ENCODE measurements around the gene NOP14.
A peak's percentile ranks its signal among the peaks of the same experiment; 100 is the strongest.
"Not testable (repeated sequence)": the region's sequence is repeated elsewhere in the genome, so short reads cannot be mapped to it uniquely, and the experiment has no call there.

NOP14 gene

GRCh38 chr4:2925496-2925895 lies 37.7 kb downstream of the NOP14 start:
- no peaks in the 10 kb centered on the region for H3K9me3 ChIP-seq (ENCODE audit: control insufficient read depth, low read length)
- no peak overlapping the region for H3K4me3 ChIP-seq (ENCODE audit: insufficient read depth, low read depth, low read length, poor library complexity, severe bottlenecking)
- H3K27me3 ChIP-seq (replicated peaks; ENCODE audit: control insufficient read depth, insufficient read depth, low read length, poor library complexity, severe bottlenecking), result no peaks in the 10 kb centered on the region
- H3K27ac ChIP-seq (ENCODE audit: insufficient read depth, low read length, poor library complexity, severe bottlenecking), result no peak overlapping the region
- no peak for DNase-seq
- H3K4me1 ChIP-seq (ENCODE audit: control insufficient read depth, insufficient read depth, low read length, poor library complexity, severe bottlenecking), result peaks cover 9% of the 10 kb centered on the region
- peaks cover 67% of the 10 kb centered on the region for H3K36me3 ChIP-seq (ENCODE audit: control insufficient read depth, insufficient read depth, low read length)

- peaks cover 9% of the 10 kb centered on the region for H3K4me1 ChIP-seq (ENCODE audit: control insufficient read depth, insufficient read depth, low read length, poor library complexity, severe bottlenecking)
- no peak overlapping the region for H3K4me3 ChIP-seq (ENCODE audit: insufficient read depth, low read depth, low read length, poor library complexity, severe bottlenecking)
- H3K36me3 ChIP-seq (ENCODE audit: control insufficient read depth, insufficient read depth, low read length), result peaks cover 62% of the 10 kb centered on the region
- no peak overlapping the region for H3K27ac ChIP-seq (ENCODE audit: insufficient read depth, low read length, poor library complexity, severe bottlenecking)
- no peaks in the 10 kb centered on the region for H3K27me3 ChIP-seq (replicated peaks; ENCODE audit: control insufficient read depth, insufficient read depth, low read length, poor library complexity, severe bottlenecking)
- no peak for DNase-seq
- no peaks in the 10 kb centered on the region for H3K9me3 ChIP-seq (ENCODE audit: control insufficient read depth, low read length)
Measured at GRCh38 chr4:2924765-2925301, 38.4 kb downstream of the NOP14 start.

- peaks cover 9% of the 10 kb centered on the region for H3K4me1 ChIP-seq (ENCODE audit: control insufficient read depth, insufficient read depth, low read length, poor library complexity, severe bottlenecking)
- no peak overlapping the region for H3K27ac ChIP-seq (ENCODE audit: insufficient read depth, low read length, poor library complexity, severe bottlenecking)
- no peak overlapping the region for H3K4me3 ChIP-seq (ENCODE audit: insufficient read depth, low read depth, low read length, poor library complexity, severe bottlenecking)
- H3K9me3 ChIP-seq (ENCODE audit: control insufficient read depth, low read length), result no peaks in the 10 kb centered on the region
- peaks cover 56% of the 10 kb centered on the region for H3K36me3 ChIP-seq (ENCODE audit: control insufficient read depth, insufficient read depth, low read length)
- no peak for DNase-seq
- H3K27me3 ChIP-seq (replicated peaks; ENCODE audit: control insufficient read depth, insufficient read depth, low read length, poor library complexity, severe bottlenecking), result no peaks in the 10 kb centered on the region
Measured at GRCh38 chr4:2924286-2924685, 38.9 kb downstream of the NOP14 start.

DNA sequence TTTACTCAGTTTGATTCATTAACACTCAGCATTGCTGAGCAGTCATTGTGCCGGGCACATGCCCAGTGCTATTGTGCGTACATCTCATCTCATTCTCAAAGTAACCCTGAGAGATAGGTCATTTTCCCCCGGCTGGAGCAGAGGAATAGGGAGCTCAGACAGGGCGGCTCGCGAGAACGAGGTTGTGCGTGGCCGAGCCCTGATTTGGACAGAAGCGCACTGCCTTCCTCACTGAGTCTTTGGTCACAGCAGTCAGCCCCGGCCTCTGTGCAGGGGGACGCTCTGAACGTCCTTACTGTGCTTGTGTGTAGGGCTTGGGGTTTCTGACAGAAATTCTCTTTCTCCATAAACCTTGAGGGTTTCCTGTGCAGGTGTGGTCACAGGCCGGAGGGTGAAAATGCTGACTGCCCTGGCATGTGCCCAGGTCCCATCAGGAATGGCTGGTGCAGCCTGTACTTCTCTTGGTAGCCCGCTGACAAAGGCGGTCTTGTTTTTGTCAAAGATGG lies 39.5 kb downstream of the NOP14 start:
- Histone ChIP-seq H3K27me3 (replicated peaks; ENCODE audit: control insufficient read depth, insufficient read depth, low read length, poor library complexity, severe bottlenecking) (no peaks in the 10 kb centered on the region), H3K27ac (ENCODE audit: insufficient read depth, low read length, poor library complexity, severe bottlenecking) (peak overlapping the region; percentile 25), H3K4me3 (ENCODE audit: insufficient read depth, low read depth, low read length, poor library complexity, severe bottlenecking) (no peak overlapping the region), H3K4me1 (ENCODE audit: control insufficient read depth, insufficient read depth, low read length, poor library complexity, severe bottlenecking) (peaks cover 9% of the 10 kb centered on the region), H3K36me3 (ENCODE audit: control insufficient read depth, insufficient read depth, low read length) (peaks cover 51% of the 10 kb centered on the region), H3K9me3 (ENCODE audit: control insufficient read depth, low read length) (no peaks in the 10 kb centered on the region)
- no peak for DNase-seq

DNA sequence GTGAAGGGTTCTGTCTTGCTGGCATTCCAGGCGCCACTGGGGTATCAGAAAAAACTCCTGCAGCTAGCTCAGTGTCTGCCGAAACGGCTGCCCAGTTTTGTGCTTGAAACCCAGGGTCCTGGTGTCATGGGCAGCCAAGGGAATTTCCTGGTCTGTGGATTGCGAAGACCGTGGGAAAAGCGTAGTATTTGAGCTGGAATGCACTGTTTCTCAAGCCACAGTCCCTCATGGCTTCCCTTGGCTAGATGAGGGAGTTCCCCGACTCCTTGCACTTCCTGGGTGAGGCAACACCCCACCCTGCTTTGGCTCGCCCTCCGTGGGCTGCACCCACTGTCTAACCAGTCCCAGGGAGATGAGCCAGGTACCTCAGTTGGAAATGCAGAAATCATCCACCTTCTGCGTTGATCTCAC lies 40.1 kb downstream of the NOP14 start:
- Histone ChIP-seq H3K9me3 (ENCODE audit: control insufficient read depth, low read length) (no peaks in the 10 kb centered on the region), H3K36me3 (ENCODE audit: control insufficient read depth, insufficient read depth, low read length) (peaks cover 46% of the 10 kb centered on the region), H3K27me3 (replicated peaks; ENCODE audit: control insufficient read depth, insufficient read depth, low read length, poor library complexity, severe bottlenecking) (no peaks in the 10 kb centered on the region), H3K4me3 (ENCODE audit: insufficient read depth, low read depth, low read length, poor library complexity, severe bottlenecking) (no peak overlapping the region), H3K27ac (ENCODE audit: insufficient read depth, low read length, poor library complexity, severe bottlenecking) (peak overlapping the region; percentile 25), H3K4me1 (ENCODE audit: control insufficient read depth, insufficient read depth, low read length, poor library complexity, severe bottlenecking) (peaks cover 9% of the 10 kb centered on the region)
- DNase-seq, result no peak

DNA sequence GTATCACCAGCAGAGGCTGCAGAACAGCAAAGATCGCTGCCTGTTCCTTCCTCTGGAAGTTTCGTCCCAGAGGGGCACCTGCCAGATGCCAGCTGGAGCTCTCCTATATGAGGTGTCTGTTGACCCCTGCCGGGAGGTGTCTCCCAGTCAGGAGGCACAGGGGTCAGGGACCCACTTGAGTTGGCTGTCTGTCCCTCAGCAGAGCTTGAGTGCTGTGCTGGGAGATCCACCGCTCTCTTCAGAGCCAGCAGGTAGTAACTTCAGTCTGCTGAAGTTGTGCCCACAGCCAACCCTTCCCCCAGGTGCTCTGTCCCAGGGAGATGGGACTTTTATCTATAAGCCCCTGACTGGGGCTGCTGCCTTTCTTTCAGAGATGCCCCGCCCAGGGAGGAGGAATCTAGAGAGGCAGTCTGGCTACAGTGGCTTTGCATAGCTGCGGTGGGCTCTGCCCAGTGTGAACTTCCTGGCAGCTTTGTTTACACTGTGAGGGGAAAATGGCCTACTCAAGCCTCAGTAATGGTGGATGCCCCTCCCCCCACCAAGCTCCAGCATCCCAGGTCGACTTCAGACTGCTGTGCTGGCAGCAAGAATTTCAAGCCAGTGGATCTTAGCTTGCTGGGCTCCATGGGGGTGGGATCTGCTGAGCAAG lies 40.6 kb downstream of the NOP14 start:
- Histone ChIP-seq H3K36me3 (ENCODE audit: control insufficient read depth, insufficient read depth, low read length) (peaks cover 40% of the 10 kb centered on the region), H3K27ac (ENCODE audit: insufficient read depth, low read length, poor library complexity, severe bottlenecking) (peak overlapping the region; percentile 25)
- not testable (repeated sequence) for DNase-seq; H3K4me3 ChIP-seq (ENCODE audit: insufficient read depth, low read depth, low read length, poor library complexity, severe bottlenecking); H3K4me1 ChIP-seq (ENCODE audit: control insufficient read depth, insufficient read depth, low read length, poor library complexity, severe bottlenecking); H3K9me3 ChIP-seq (ENCODE audit: control insufficient read depth, low read length); H3K27me3 ChIP-seq (replicated peaks; ENCODE audit: control insufficient read depth, insufficient read depth, low read length, poor library complexity, severe bottlenecking)

DNA sequence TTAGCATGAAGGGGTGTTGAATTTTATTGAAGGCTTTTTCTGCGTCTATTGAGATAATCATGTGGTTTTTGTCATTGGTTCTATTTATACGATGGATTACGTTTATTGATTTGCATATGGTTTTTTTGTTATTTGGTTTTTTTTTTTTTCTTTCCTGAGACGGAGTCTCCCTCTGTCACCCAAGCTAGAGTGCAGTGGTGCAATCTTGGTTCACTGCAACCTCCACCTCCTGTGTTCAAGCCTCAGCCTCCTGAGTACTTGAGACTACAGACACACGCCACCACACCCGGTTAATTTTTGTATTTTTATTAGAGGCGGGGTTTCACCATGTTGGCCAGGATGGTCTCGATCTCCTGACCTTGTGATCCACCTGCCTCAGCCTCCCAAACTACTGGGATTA lies 44.5 kb downstream of the NOP14 start:
- not testable (repeated sequence) for H3K9me3 ChIP-seq (ENCODE audit: control insufficient read depth, low read length); DNase-seq; H3K4me1 ChIP-seq (ENCODE audit: control insufficient read depth, insufficient read depth, low read length, poor library complexity, severe bottlenecking); H3K27me3 ChIP-seq (replicated peaks; ENCODE audit: control insufficient read depth, insufficient read depth, low read length, poor library complexity, severe bottlenecking); H3K4me3 ChIP-seq (ENCODE audit: insufficient read depth, low read depth, low read length, poor library complexity, severe bottlenecking); H3K27ac ChIP-seq (ENCODE audit: insufficient read depth, low read length, poor library complexity, severe bottlenecking)
- peaks cover 28% of the 10 kb centered on the region for H3K36me3 ChIP-seq (ENCODE audit: control insufficient read depth, insufficient read depth, low read length)

DNA sequence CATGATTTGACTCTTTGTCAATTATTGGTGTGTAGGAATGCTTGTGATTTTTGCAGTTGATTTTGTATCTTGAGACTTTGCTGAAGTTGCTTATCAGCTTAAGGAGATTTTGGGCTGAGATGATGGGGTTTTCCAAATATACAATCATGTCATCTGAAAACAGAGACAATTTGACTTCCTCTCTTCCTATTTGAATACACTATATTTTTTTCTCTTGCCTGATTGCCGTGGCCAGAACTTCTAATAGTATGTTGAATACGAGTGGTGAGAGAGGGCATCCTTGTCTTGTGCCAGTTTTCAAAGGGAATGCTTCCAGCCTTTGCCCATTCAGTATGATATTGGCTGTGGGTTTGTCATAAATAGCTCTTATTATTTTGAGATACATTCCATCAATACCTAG lies 44.9 kb downstream of the NOP14 start:
- not testable (repeated sequence) for H3K4me3 ChIP-seq (ENCODE audit: insufficient read depth, low read depth, low read length, poor library complexity, severe bottlenecking); H3K9me3 ChIP-seq (ENCODE audit: control insufficient read depth, low read length); H3K27me3 ChIP-seq (replicated peaks; ENCODE audit: control insufficient read depth, insufficient read depth, low read length, poor library complexity, severe bottlenecking); H3K27ac ChIP-seq (ENCODE audit: insufficient read depth, low read length, poor library complexity, severe bottlenecking); H3K4me1 ChIP-seq (ENCODE audit: control insufficient read depth, insufficient read depth, low read length, poor library complexity, severe bottlenecking); DNase-seq
- H3K36me3 ChIP-seq (ENCODE audit: control insufficient read depth, insufficient read depth, low read length), result peaks cover 29% of the 10 kb centered on the region

- not testable (repeated sequence) for H3K4me1 ChIP-seq (ENCODE audit: control insufficient read depth, insufficient read depth, low read length, poor library complexity, severe bottlenecking); H3K9me3 ChIP-seq (ENCODE audit: control insufficient read depth, low read length); DNase-seq; H3K27ac ChIP-seq (ENCODE audit: insufficient read depth, low read length, poor library complexity, severe bottlenecking); H3K4me3 ChIP-seq (ENCODE audit: insufficient read depth, low read depth, low read length, poor library complexity, severe bottlenecking); H3K27me3 ChIP-seq (replicated peaks; ENCODE audit: control insufficient read depth, insufficient read depth, low read length, poor library complexity, severe bottlenecking)
- peaks cover 36% of the 10 kb centered on the region for H3K36me3 ChIP-seq (ENCODE audit: control insufficient read depth, insufficient read depth, low read length)
Measured at GRCh38 chr4:2916696-2917095, 46.5 kb downstream of the NOP14 start.

DNA sequence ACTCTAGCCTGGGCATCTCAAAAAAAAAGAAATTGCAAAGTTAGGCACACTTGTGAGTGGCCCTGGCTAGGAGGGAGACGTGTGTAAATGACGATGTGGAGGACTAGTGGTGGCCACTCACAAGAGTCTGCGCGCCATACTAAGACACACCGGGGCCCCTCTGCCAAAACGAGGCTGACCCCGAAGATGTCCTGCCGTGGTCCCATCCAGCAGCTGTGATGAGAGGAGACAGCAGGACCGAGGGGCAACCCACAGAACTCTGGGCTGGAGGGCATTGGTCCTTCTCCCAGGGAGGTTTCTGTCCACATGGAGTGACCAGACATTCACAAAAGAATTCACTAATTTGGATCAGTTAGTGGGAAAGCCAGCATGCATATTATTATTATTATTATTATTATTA lies 47.4 kb downstream of the NOP14 start:
- no peak overlapping the region for H3K27ac ChIP-seq (ENCODE audit: insufficient read depth, low read length, poor library complexity, severe bottlenecking)
- H3K27me3 ChIP-seq (replicated peaks; ENCODE audit: control insufficient read depth, insufficient read depth, low read length, poor library complexity, severe bottlenecking), result no peaks in the 10 kb centered on the region
- peaks cover 36% of the 10 kb centered on the region for H3K36me3 ChIP-seq (ENCODE audit: control insufficient read depth, insufficient read depth, low read length)
- H3K9me3 ChIP-seq (ENCODE audit: control insufficient read depth, low read length), result no peaks in the 10 kb centered on the region
- no peak overlapping the region for H3K4me3 ChIP-seq (ENCODE audit: insufficient read depth, low read depth, low read length, poor library complexity, severe bottlenecking)
- DNase-seq, result no peak
- no peaks in the 10 kb centered on the region for H3K4me1 ChIP-seq (ENCODE audit: control insufficient read depth, insufficient read depth, low read length, poor library complexity, severe bottlenecking)

All from effector memory CD4-positive, alpha-beta T cell (primary cell).